Cardiac septum (tissue), 1 donor: ENCODE measurements around the gene NAIP. TPM values are rescaled to one million over a fixed set of nuclear protein-coding genes. Genes with fewer than 3 reads are reported as not detected.
"Not testable (repeated sequence)": the region's sequence is repeated elsewhere in the genome, so short reads cannot be mapped to it uniquely, and the experiment has no call there.

Experiments used
- DNase-seq: peaks from one replicate; pipeline ENCODE4 v3.0.0-alpha.2; 2020; ENCODE audit warnings: low spot score
- intact Hi-C: fragments of 100-400 bp; cut with DNase I; formaldehyde crosslinking; loops from one replicate; pipeline ENCODE4 v1.14.0; 2022
- total RNA-seq: library from RNA; stranded (reverse); fragmentation: NEBNext Ultra II Directional; extraction: Animal tissue kit (Norgen Biotek cat#: 25700); gene quantifications from one replicate; pipeline ENCODE4 v1.2.1, GENCODE V29; 2021
- donor health status: DM: no; HTN: no; CAD: no.

Gene NAIP
- total RNA-seq, 1 donor from 2014 or later = 9.2 TPM

DNA sequence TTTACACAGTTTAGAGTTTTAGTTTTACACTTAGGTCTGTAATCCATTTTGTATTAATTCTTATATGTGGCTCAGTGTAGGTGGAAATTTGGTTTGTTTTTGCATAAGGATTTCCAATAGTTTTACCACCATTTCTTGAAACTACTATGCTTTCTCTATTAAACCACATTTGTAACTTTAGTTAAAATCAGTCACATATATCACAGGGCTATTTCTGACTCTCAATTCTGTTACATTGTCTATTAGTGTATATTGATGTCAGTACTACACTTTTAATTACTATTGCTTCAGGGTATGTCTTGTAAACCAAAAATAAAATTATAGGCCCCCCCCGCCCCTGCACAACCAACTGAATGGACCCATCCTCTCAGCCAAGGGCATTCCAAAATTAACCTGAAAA, 92.6 kb downstream of the NAIP start:
- intact Hi-C loops, DNase-seq: not testable (repeated sequence)

DNA sequence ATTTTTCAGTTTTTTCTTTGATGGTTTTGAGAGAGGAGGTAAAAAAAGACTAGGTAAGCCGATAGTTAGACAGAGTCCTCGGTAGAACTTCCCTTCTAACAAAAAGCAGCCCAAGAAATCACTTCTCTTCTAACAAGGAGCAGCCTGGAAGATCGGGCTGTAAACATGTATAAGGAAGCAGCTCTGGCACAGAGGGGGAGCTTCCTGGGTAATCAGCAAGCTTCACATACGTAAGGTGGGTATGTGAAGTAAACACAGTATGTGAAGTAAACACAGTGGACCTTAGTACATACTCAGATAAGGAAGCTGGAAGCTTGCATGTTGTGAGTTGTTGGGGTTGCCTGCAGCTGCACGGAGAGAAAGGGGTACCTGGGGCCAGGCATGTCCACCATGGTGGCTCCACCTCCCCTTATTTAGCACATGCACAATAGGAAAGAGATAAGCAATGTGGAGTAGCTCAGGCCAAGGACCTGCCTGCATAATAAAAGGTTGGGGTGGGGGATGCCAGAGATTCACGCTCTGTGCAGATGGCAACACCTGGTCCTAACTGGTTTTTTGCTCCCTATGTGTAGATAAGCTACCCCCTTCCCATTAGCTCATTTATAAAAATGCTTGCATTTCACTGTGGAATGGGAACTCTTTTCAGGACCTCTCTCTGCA, 93.3 kb downstream of the NAIP start:
- intact Hi-C loops, DNase-seq: not testable (repeated sequence)

DNA sequence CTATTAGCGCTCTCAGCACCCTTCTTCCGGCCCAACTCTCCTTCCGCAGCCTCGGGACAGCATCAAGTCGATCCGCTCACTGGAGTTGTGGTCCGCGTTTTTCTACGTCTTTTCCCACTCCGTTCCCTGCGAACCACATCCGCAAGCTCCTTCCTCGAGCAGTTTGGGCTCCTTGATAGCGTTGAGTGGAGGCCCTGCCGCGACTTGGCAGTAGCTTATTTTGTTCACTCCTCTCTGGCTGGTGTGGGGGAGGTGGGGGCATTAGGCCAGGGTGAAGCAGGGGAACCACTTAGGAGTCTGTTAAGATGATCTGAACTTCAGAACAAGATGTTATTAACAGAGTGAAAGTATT, 100.0 kb downstream of the NAIP start:
- intact Hi-C loops, DNase-seq: not testable (repeated sequence)

Other genes starting within 250 kb of the NAIP start
- gene SERF1A, start 124.7 kb downstream of the NAIP start, total RNA-seq = 1.8 TPM
- 22.8 TPM for gene SMN1, start 100.3 kb downstream of the NAIP start, total RNA-seq
- 8.4 TPM for gene GTF2H2, start 42.3 kb upstream of the NAIP start, total RNA-seq